ENCODE measurements around the gene TRIM34.
"Not testable (repeated sequence)": the region's sequence is repeated elsewhere in the genome, so short reads cannot be mapped to it uniquely, and the experiment has no call there.

TRIM34 gene
- 0 to 0.44 (median 0.07) reads per million in 17 experiments for total RNA-seq

- DNase-seq = peak; percentile 75 to 87 (median 82)
Observed at GRCh38 chr11:5624489-5625279, at the start of gene TRIM34. TRIM34 (plus strand) TSS chr11:5625001; CDS start chr11:5632332, 7,331 bp downstream.

DNA sequence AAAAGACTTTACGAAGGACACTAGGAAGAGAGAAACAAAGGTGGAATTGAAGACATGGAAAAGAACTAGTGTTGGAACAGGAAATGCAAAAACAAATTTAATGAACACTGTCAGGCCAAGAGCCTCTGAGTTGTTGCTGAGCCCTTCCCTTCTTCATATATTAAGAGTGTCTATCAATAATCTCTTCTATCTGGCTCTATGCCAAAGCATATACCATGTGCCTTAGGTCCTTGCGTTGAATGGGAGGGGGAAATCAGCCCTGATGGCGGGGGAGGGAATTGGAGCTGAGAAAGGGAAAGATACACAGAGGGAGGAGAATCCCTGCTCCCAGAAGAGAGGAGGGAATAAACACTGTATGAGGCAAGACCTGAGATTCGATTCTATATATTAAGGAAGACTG, 49.6 kb upstream of the TRIM34 start:
- no peak for DNase-seq

GRCh38 chr11:5577101-5577500, 47.7 kb upstream of the TRIM34 start:
- no peak for DNase-seq

GRCh38 chr11:5580577-5580976, 44.2 kb upstream of the TRIM34 start, which contains the start of gene OR52B6:
OR52B6 (plus strand) TSS chr11:5580877; CDS start chr11:5580877, 0 bp downstream.
- DNase-seq = no peak

DNA sequence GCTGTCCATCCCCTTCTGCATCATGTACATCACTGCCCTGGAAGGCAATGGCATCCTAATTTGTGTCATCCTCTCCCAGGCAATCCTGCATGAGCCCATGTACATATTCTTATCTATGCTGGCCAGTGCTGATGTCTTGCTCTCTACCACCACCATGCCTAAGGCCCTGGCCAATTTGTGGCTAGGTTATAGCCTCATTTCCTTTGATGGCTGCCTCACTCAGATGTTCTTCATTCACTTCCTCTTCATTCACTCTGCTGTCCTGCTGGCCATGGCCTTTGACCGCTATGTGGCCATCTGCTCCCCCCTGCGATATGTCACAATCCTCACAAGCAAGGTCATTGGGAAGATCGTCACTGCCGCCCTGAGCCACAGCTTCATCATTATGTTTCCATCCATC, 43.8 kb upstream of the TRIM34 start:
- DNase-seq = no peak

GRCh38 chr11:5584458-5584857, 40.3 kb upstream of the TRIM34 start:
- not testable (repeated sequence) for DNase-seq

DNA sequence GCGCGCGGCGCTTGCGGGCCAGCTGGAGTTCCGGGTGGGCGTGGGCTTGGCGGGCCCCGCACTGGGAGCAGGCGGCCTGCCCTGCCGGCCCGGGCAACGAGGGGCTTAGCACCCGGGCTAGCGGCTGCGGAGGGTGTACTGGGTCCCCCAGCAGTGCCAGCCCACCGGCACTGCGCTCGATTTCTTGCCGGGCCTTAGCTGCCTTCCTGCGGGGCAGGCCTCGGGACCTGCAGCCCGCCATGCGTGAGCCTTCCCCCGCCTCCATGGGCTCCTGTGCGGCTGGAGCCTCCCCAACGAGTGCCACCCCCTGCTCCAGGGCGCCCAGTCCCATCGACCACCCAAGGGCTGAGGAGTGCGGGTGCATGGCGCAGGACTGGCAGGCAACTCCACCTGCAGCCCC, 34.9 kb upstream of the TRIM34 start:
- DNase-seq = not testable (repeated sequence)

DNA sequence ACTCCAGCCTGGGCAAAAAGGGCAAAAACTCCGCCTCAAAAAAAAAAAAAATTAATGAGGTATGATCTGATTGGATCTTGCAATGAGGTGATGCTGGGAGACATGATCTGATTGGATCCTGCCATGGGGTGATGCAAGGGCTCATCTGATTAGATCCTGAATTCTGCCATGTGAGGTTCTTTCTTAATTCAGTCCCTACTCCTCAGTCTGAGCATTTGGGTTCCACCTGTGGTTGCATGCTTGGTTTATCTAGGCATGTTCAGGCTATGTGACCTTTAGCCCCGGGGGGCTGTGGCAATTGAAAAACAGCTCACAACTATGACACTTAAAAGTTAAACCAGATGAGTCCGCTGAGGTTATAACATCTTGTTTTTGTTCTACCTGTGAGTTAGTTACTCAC, 33.2 kb upstream of the TRIM34 start:
- no peak for DNase-seq

DNA sequence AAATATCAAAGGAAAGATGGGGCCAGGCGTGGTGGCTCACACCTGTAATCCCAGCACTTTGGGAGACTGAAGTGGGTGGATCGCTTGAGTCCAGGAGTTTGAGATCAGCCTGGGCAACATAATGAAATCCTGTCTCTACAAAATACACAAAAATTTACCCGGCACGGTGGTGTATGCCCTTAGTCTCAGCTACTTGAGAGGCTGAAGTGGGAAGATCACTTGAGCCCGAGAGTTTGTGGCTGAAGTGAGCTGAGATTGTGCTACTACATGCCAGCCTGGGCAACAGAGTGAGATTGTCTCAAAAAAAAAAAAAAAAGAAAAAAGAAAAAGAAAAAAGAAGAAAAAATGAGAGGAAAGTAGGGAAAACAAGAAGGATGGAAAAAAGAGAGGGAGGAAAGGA, 32.2 kb upstream of the TRIM34 start:
- DNase-seq = no peak

DNA sequence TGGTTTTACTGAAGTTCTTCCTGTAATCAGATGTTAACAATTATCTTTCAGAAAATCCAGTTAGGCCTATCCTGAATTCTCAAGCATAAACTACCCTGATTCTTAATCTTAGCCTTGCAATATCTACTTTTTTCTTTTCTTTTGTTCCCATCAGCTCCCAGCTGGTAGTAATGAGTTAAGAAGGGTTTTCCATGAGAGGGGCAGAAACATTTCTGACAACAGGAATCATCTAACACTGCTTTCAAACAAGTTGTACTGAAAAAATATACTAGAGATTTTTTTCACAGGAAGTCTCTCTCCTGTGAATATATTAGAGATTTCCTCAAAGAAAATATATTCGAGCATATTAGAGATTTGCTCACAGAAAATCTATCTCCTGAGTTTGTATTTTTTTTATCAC, 31.7 kb upstream of the TRIM34 start:
- DNase-seq = no peak

DNA sequence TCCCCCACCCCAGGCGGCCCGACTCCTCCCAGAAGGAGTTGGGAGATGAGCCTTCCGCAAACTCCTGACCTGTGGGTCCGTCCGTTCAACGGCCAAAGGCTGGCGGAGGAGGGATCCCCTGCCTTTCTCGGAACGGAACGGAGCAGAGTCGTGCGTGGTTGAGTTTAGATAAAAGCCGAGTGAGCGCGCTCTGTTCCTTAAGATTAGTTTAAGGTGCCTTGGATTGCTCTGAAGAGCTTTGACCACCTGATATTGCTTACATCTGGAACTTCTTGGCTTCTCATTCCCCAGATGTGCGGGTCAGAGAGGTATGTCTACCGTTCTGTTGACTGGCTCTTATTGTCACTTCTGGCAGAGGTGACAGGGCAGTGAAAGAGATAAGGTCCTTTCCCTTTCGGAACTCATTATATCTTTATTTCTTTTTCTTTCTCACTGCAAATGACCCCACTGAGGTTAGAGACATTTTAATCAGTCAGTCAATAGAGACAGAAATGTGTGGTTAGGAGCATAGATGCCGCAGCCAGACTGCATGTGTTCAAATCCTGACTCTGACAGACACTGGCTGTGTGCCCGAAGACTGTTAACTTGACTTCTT, 28.1 kb upstream of the TRIM34 start, which contains the start of gene TRIM6:
TSS of gene TRIM6 (plus strand) at position 31 of the 595 bp plus-strand sequence. CDS start at position 292, 261 bp downstream.
- DNase-seq = peak; percentile 61 to 76 (median 66)

GRCh38 chr11:5597953-5598352, 26.8 kb upstream of the TRIM34 start:
- DNase-seq = no peak

DNA sequence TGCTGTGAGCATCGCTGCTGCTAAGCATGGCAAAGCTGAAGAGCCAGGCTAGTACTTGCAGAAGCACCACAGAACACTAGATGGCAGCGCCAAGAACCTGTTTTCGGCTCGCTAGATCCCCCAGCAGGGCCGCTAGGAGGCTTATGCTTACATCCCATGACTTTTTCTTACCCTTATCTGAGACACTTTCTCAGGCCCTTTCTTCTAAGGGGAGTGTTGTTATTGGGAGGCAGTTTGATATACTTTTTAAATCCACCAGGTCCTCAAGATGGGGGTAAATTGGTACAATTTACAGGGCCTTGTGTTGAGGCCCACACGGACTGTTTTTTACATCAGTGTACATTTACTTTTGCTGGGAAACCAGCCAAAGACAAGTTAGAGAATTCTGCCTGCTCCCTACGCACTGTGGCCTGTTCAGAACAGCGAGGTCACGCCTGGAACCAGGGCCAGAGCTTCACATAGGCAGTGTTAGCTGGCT, 24.4 kb upstream of the TRIM34 start:
- peak; percentile 76 to 87 (median 81) for DNase-seq

GRCh38 chr11:5602791-5603190, 22.0 kb upstream of the TRIM34 start:
- not testable (repeated sequence) for DNase-seq

DNA sequence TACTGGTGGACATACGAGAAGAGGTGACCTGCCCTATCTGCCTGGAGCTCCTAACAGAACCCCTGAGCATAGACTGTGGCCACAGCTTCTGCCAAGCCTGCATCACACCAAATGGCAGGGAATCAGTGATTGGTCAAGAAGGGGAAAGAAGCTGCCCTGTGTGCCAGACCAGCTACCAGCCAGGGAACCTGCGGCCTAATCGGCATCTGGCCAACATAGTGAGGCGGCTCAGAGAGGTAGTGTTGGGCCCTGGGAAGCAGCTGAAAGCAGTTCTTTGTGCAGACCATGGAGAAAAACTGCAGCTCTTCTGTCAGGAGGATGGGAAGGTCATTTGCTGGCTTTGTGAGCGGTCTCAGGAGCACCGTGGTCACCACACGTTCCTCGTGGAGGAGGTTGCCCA, 21.5 kb upstream of the TRIM34 start:
- no peak for DNase-seq

DNA sequence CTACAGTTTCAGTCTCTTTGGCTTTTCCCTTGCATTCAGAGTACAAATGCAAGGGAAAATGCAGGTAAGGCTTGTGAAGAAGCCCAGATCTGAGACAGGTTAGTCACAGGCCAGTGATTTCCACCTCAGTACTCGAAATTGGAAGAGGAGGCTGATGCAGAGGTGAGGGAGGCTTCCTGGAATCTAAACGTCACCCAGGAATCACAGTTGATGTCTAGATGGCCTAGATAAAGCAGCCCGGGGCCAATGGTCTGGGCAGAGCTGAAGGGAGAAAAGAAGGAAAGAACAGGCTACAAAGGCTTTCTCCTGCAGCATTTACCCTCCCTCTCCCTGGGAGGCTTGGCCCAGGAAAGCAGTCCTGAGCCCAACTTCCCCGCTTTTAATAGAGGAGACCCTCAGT, 19.9 kb upstream of the TRIM34 start:
- no peak for DNase-seq

DNA sequence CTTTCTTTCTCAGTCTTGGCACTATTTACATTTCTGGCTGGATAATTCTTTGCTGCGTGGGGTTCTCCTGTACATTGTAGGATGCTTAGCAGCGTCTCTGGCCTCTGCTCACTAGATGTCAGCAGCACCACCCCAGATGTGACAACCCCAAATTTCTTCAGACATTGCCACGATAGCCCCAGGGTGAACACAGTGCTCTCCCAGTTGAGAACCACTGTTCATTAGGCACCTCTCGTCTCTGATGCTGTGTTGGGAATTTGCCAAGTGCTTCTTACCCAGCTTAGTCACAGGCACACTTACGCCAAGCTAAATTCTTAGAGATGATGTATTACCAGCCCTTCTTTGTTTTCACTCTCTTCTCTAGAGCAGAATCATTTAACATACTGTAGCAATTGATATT, 19.0 kb upstream of the TRIM34 start:
- DNase-seq = no peak

- no peak for DNase-seq
Observed at GRCh38 chr11:5608808-5609207, 16.0 kb upstream of the TRIM34 start.

GRCh38 chr11:5610446-5610845, 14.4 kb upstream of the TRIM34 start:
- DNase-seq = no peak

DNA sequence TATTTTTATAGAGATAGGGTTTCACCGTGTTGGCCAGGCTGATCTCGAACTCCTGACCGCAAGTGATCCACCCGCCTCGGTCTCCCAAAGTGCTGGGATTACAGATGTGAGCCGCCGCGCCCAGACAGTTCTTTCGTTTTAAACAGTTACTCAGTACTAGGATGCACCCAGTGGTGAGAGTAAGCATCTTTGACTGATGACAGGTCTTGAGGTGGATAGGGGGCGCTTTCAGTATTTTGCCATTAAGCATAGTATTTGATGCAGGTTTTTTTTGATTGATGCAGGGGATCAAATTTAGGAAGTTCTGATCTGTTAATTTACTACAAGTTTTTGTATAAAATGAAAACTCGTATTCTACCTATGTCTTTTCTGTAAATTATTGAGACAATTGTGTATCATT, 13.2 kb upstream of the TRIM34 start:
- no peak for DNase-seq

- DNase-seq = no peak
Observed at GRCh38 chr11:5618807-5619206, 6.0 kb upstream of the TRIM34 start.

DNA sequence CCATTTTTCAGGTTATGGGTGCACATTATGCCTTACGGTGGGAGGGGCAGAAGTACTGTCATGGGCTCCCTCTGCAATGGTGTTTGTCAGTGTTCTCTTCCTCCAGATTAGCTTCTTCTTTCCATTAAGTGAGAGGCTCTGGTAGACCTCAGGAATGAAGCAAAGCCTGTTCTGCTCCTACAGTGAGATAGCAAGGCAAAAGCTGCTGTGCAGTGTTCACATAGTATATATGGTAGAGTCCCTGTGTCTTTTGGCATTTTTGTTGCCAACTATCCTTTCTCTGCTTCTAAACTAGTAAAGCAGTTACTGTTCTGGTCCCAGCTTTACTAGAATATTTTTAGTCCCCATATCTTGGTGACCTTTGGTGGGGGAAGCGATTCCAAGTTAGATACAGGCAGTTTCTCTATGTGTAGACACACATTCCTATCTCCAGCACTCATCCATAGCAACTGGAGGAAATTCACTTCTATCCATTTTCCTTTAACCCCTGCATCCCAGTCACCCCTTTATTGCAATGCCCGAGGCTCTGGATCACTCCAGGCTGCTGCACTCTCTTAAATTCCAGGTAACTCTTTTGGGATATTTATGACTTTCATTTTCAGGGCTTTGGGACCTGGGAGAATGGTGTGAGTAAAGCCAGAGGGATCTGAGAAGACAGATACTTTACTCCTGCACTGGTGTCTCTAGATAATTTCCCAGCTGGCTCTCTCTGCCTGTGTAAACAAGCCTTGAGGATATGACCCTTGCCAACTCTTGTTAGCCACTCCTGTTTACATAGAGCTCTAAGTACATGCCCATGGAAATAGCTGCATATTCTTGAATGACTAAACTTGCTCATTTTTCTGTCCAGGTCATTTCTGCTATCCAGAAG, 3.9 kb upstream of the TRIM34 start:
- no peak for DNase-seq

DNA sequence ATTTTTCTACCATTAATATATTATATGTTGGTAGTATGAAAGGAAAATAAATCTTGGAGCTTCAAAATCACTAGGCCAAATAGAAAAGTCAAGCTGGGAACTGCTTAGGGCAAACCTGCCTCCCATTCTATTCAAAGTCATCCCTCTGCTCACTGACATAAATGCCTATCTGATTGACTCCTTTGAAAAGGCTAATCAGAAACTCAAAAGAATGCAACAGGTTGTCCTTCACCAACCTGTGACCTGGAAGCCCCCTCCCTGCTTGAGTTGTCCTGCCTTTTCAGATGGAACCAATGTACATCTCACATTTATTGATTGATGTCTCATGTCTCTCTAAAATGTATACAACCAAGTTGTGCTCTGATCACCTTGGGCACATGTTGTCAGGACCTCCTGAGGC, 3.2 kb upstream of the TRIM34 start:
- no peak for DNase-seq
